Measurements from ENCODE around the gene RBM43. TPM values are rescaled to one million over a fixed set of nuclear protein-coding genes. Genes with fewer than 3 reads are reported as not detected.

Gene RBM43
- total and polyA plus RNA-seq, 4 donors: 3.0 to 17.8 (median 5.7) TPM

DNA sequence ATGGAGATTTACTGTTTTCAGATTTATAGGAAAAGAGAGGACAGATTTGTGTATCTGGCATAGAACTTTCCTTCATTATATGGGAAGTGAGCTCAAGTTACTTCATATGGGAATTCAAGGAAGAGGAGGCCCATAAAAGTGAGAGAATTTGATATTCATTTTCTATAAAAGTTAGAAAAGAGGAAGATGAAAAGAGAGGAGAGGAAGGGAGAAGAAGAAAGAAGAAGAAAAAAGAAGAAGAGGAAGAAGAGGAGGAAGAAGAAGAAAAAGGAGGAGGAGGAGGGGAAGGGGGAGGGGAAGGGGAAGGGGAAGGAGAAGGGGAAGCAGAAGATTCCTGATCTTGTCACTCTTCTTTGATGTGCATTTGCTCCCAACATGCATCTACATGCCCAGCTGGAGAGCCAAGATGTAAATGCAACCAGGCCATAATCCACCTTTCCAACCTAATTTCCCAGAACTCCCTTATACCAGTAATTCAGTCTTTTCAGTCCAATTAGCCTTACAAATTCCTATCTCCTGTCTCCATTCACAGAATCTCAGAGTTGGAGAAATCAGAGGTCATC is 43.5 kb upstream of the RBM43 start:
- Histone ChIP-seq H3K9me3 (ENCODE audit: control insufficient read depth in 4 of 4, insufficient read depth in 3 of 4, low read length in 3 of 4) (no peaks in the 10 kb centered on the region), H3K4me1 (ENCODE audit: control insufficient read depth in 5 of 5, insufficient read depth in 5 of 5, low read length in 5 of 5) (no peaks in the 10 kb centered on the region), H3K9ac (ENCODE audit: insufficient read depth in 1 of 2, low read length in 2 of 2) (no peak overlapping the region), H3K27me3 (ENCODE audit: control insufficient read depth in 3 of 3, insufficient read depth in 3 of 3, low read length in 2 of 3) (no peaks in the 10 kb centered on the region), H3K4me3 (no peak overlapping the region), H3K27ac (ENCODE audit: low read depth in 1 of 2, low read length in 1 of 2) (no peak overlapping the region), H3K36me3 (ENCODE audit: control insufficient read depth in 4 of 4, insufficient read depth in 4 of 4, low read length in 4 of 4) (no peaks in the 10 kb centered on the region)
- DNase-seq (no peak), ATAC-seq (ENCODE audit: insufficient read depth, low FRiP score) (no peak)
- TF ChIP-seq, protein P1, sequence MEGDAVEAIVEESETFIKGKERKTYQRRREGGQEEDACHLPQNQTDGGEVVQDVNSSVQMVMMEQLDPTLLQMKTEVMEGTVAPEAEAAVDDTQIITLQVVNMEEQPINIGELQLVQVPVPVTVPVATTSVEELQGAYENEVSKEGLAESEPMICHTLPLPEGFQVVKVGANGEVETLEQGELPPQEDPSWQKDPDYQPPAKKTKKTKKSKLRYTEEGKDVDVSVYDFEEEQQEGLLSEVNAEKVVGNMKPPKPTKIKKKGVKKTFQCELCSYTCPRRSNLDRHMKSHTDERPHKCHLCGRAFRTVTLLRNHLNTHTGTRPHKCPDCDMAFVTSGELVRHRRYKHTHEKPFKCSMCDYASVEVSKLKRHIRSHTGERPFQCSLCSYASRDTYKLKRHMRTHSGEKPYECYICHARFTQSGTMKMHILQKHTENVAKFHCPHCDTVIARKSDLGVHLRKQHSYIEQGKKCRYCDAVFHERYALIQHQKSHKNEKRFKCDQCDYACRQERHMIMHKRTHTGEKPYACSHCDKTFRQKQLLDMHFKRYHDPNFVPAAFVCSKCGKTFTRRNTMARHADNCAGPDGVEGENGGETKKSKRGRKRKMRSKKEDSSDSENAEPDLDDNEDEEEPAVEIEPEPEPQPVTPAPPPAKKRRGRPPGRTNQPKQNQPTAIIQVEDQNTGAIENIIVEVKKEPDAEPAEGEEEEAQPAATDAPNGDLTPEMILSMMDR (IDR thresholded peaks at IDR 0.05; ENCODE audit: control extremely low read depth, extremely low read depth): no peak

DNA sequence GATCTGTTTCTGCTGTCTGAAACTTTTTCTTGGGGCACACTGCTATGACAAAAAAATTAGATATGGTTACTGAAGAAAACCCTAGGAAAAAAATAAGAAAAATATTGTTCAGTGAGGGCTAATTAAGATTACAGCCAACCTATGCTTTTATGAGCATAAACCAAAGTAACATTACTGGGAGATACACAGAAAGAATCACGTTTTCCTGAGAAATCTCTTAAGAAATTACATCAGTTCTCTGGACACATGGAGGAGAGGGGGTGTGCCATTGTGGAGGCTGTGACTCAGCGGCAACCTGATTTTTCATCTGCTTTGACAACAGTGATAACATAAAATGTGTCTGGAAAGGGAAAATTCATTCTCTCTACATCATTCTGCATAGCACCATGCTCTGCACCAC is 41.2 kb upstream of the RBM43 start:
- ATAC-seq (ENCODE audit: insufficient read depth, low FRiP score): peak; percentile 62
- H3K9me3 ChIP-seq (ENCODE audit: control insufficient read depth in 4 of 4, insufficient read depth in 3 of 4, low read length in 3 of 4): no peaks in the 10 kb centered on the region
- 61 to 83% methylated on average over 2 of the region's 2 CpGs for WGBS, 2 donors
- TF ChIP-seq, protein P1 (IDR thresholded peaks at IDR 0.05; ENCODE audit: control extremely low read depth, extremely low read depth): no peak
- no peaks in the 10 kb centered on the region for H3K27me3 ChIP-seq (ENCODE audit: control insufficient read depth in 3 of 3, insufficient read depth in 3 of 3, low read length in 2 of 3)
- no peak overlapping the region for H3K27ac ChIP-seq (ENCODE audit: low read depth in 1 of 2, low read length in 1 of 2)
- H3K4me3 ChIP-seq: no peak overlapping the region
- no peaks in the 10 kb centered on the region for H3K36me3 ChIP-seq (ENCODE audit: control insufficient read depth in 4 of 4, insufficient read depth in 4 of 4, low read length in 4 of 4)
- H3K9ac ChIP-seq (ENCODE audit: insufficient read depth in 1 of 2, low read length in 2 of 2): no peak overlapping the region
- no peak for DNase-seq
- no peaks in the 10 kb centered on the region for H3K4me1 ChIP-seq (ENCODE audit: control insufficient read depth in 5 of 5, insufficient read depth in 5 of 5, low read length in 5 of 5)

DNA sequence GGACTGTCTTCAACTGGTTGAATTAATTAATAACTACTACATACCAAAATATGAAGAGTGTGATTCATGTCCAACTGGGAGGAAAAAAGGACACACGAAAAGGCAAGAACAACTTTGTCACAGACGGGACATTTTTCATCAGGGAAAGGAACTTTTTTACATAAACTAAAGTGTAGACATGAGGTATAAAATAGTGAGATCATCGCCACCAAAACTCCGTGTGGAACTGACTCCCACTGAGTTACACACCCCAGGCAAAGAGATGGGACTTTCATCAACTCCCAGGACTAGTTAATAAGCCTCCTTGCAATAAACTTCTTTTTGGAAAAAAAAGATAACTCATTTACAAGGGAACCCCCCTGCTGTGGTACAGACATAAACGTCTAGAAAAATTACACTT is 40.7 kb upstream of the RBM43 start:
- Histone ChIP-seq H3K27ac (ENCODE audit: low read depth in 1 of 2, low read length in 1 of 2) (no peak overlapping the region), H3K27me3 (ENCODE audit: control insufficient read depth in 3 of 3, insufficient read depth in 3 of 3, low read length in 2 of 3) (no peaks in the 10 kb centered on the region), H3K9me3 (ENCODE audit: control insufficient read depth in 4 of 4, insufficient read depth in 3 of 4, low read length in 3 of 4) (no peaks in the 10 kb centered on the region), H3K4me3 (no peak overlapping the region), H3K9ac (ENCODE audit: insufficient read depth in 1 of 2, low read length in 2 of 2) (no peak overlapping the region), H3K4me1 (ENCODE audit: control insufficient read depth in 5 of 5, insufficient read depth in 5 of 5, low read length in 5 of 5) (no peaks in the 10 kb centered on the region), H3K36me3 (ENCODE audit: control insufficient read depth in 4 of 4, insufficient read depth in 4 of 4, low read length in 4 of 4) (no peaks in the 10 kb centered on the region)
- no peak for ATAC-seq (ENCODE audit: insufficient read depth, low FRiP score)
- 66 to 88% methylated on average over 5 of the region's 5 CpGs for WGBS, 2 donors
- no peak for DNase-seq
- TF ChIP-seq, protein P1 (IDR thresholded peaks at IDR 0.05; ENCODE audit: control extremely low read depth, extremely low read depth): no peak

DNA sequence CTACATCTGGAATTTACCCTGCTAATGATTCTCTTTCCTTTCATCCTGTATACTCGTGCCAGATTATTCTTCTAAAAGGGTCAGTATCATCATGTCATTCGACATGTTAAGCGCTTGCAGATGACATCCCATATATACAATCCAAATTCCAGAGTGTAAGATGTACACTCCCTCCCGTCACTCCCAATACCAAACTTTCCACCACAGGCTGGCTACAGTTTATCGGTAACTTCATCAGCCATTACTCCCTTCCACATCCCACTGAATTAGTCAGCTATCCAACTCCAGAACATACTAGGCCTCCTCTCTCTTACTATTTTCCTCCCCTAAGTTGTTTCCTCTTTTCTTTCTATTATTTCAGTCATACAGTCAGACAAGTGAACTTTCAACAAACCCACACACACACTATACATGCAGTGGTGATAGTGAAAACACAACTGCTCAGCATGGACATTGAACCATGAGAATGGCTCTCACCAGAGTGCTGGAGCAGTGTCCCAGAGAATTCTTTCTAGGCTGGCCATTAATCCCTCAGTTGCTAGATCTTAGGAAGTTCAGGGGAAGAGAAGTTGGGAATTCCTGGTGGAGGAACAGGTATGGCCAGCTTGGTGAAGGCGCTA is 38.4 kb upstream of the RBM43 start:
- 88 to 89% methylated on average over 6 of the region's 6 CpGs for WGBS, 2 donors
- H3K27ac ChIP-seq (ENCODE audit: low read depth in 1 of 2, low read length in 1 of 2): no peak overlapping the region
- H3K27me3 ChIP-seq (ENCODE audit: control insufficient read depth in 3 of 3, insufficient read depth in 3 of 3, low read length in 2 of 3): no peaks in the 10 kb centered on the region
- H3K4me3 ChIP-seq: no peak overlapping the region
- H3K9ac ChIP-seq (ENCODE audit: insufficient read depth in 1 of 2, low read length in 2 of 2): no peak overlapping the region
- no peaks in the 10 kb centered on the region for H3K4me1 ChIP-seq (ENCODE audit: control insufficient read depth in 5 of 5, insufficient read depth in 5 of 5, low read length in 5 of 5)
- no peaks in the 10 kb centered on the region for H3K36me3 ChIP-seq (ENCODE audit: control insufficient read depth in 4 of 4, insufficient read depth in 4 of 4, low read length in 4 of 4)
- no peak for ATAC-seq (ENCODE audit: insufficient read depth, low FRiP score)
- TF ChIP-seq, protein P1 (IDR thresholded peaks at IDR 0.05; ENCODE audit: control extremely low read depth, extremely low read depth): no peak
- H3K9me3 ChIP-seq (ENCODE audit: control insufficient read depth in 4 of 4, insufficient read depth in 3 of 4, low read length in 3 of 4): no peaks in the 10 kb centered on the region
- no peak for DNase-seq

Data from lung (tissue), 12 donors.